CD4-positive, alpha-beta T cell (primary cell): Measurements from ENCODE around the gene PRR5L. TPM values are rescaled to one million over a fixed set of nuclear protein-coding genes. Genes with fewer than 3 reads are reported as not detected.
A peak's percentile ranks its signal among the peaks of the same experiment; 100 is the strongest.

Experiments used
- ATAC-seq: fragments of 200-7000 bp; cut with Tn5 transposase; one replicate; pipeline ENCODE4 v1.10.0; 2022; ENCODE audit warnings: mild to moderate bottlenecking; ENCODE audit not compliant: poor library complexity
- CTCF ChIA-PET: fragments of 350-600 bp; sonication (Branson Sonifier 250); formaldehyde crosslinking; loops from one replicate; lab custom pipeline; 2021; ENCODE audit warnings: antibody characterized with exemption, inconsistent platforms; lab: Charles Lee
- POLR2A ChIA-PET: fragments of 350-600 bp; sonication (Branson Sonifier 250); formaldehyde crosslinking; loops from one replicate; lab custom pipeline; 2021; ENCODE audit warnings: antibody characterized with exemption, inconsistent platforms; lab: Charles Lee
- DNase-seq, 14 experiments: peaks; one replicate each; pipeline ENCODE4 v3.0.0-alpha.2; 2013 to 2020; ENCODE audit warnings: mixed read lengths in 2 of 14
- H3K27ac ChIP-seq, 2 donors: one replicate each; pipeline versions ENCODE4 v1.5.1 to v1.7.0; 2013; ENCODE audit warnings: low read length in 2 of 2, low read depth in 1 of 2, mild to moderate bottlenecking in 1 of 2
- H3K27me3 ChIP-seq, 2 experiments: 1 replicate in 1 of 2; 2 replicates in 1 of 2; pipeline versions ENCODE4 v1.6.1 to v1.7.0; 2013; ENCODE audit warnings: low read length in 2 of 2, control low read depth in 1 of 2, mild to moderate bottlenecking in 1 of 2, moderate library complexity in 1 of 2; ENCODE audit not compliant: insufficient read depth in 2 of 2, control insufficient read depth in 1 of 2
- H3K36me3 ChIP-seq: one replicate; pipeline ENCODE4 v1.6.1; 2013; ENCODE audit warnings: low read length, control low read depth; ENCODE audit not compliant: insufficient read depth
- H3K4me1 ChIP-seq: one replicate; pipeline ENCODE4 v1.6.1; 2013; ENCODE audit warnings: low read length, control low read depth; ENCODE audit not compliant: insufficient read depth
- H3K4me3 ChIP-seq: one replicate; pipeline ENCODE4 v1.5.1; 2013; ENCODE audit warnings: mild to moderate bottlenecking, low read length, moderate library complexity
- H3K9me3 ChIP-seq, 2 experiments: 1 replicate in 1 of 2; 2 replicates in 1 of 2; pipeline versions ENCODE4 v1.6.1 to v1.7.0; 2013; ENCODE audit warnings: low read length in 2 of 2, mild to moderate bottlenecking in 2 of 2, control low read depth in 1 of 2, moderate library complexity in 1 of 2; ENCODE audit not compliant: control insufficient read depth in 1 of 2, insufficient read depth in 1 of 2
- H3K27ac Mint-ChIP-seq: one replicate; pipeline ENCODE4 v1.8.0; 2020; ENCODE audit warnings: mixed read lengths
- H3K27me3 Mint-ChIP-seq: one replicate; pipeline ENCODE4 v1.8.0; 2021; ENCODE audit warnings: mixed read lengths
- H3K36me3 Mint-ChIP-seq: one replicate; pipeline ENCODE4 v1.8.0; 2021; ENCODE audit warnings: low read depth, mixed read lengths
- H3K4me1 Mint-ChIP-seq: one replicate; pipeline ENCODE4 v1.8.0; 2021; ENCODE audit warnings: low read depth, mixed read lengths
- H3K4me3 Mint-ChIP-seq: one replicate; pipeline ENCODE4 v1.8.0; 2020; ENCODE audit warnings: mild to moderate bottlenecking, mixed read lengths
- H3K9me3 Mint-ChIP-seq: one replicate; pipeline ENCODE4 v1.8.0; 2020; ENCODE audit warnings: mixed read lengths
- intact Hi-C, 2 experiments: fragments of 100-400 bp; cut with DNase I in 1 of 2; cut with micrococcal nuclease in 1 of 2; formaldehyde crosslinking; loops; one replicate each; pipeline versions ENCODE4 v1.15.1 to v1.9.0; 2023 to 2025; cut with DNase I, micrococcal nuclease
- total RNA-seq, 174 experiments: library from RNA in 2 of 174; stranded (reverse) in 2 of 174; gene quantifications; one replicate each; pipeline ENCODE4 v1.2.3 and lab custom pipeline; 2021 to 2026
- TF ChIP-seq, protein P1 (sequence below): fragments of 200-600 bp; IDR thresholded peaks from one replicate; pipeline ENCODE4 v1.8.0; 2022; ENCODE audit warnings: antibody characterized with exemption, mild to moderate bottlenecking

PRR5L gene
- total RNA-seq, 2 experiments from 2014 or later, result 5.4 to 7.6 TPM

DNA sequence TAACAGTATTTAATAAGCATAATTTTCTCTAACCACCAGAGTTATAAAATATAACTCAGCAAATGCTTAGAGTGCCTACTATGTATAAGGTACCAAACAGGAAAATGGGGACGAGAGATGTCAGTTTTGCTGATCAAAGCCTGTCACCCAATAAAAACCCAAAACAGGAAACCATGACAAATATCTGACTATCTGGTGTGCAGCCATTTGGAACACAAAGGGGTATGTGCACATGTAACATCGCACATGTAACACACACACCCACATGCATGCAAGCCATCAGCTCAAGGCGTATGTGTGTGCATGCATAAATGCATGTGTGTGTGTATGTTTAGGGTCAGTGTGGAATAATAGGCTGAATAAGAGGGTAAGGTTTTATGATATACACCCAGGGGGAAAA is 64.2 kb downstream of the PRR5L start:
- Mint-ChIP-seq H3K9me3 (no peaks in the 10 kb centered on the region), H3K4me1 (peaks cover 67% of the 10 kb centered on the region), H3K27me3 (peaks cover 9% of the 10 kb centered on the region), H3K4me3 (peak overlapping the region; percentile 59), H3K36me3 (no peaks in the 10 kb centered on the region), H3K27ac (peak overlapping the region; percentile 22)
- intact Hi-C loops, result no loop called here
- POLR2A ChIA-PET, result interaction anchor here (0.8 to 1.8 kb wide), 2 partner anchors 16 to 20 kb away, joined by 3 to 7 read pairs; no protein-coding TSS in a partner anchor
- TF ChIP-seq, protein P1, sequence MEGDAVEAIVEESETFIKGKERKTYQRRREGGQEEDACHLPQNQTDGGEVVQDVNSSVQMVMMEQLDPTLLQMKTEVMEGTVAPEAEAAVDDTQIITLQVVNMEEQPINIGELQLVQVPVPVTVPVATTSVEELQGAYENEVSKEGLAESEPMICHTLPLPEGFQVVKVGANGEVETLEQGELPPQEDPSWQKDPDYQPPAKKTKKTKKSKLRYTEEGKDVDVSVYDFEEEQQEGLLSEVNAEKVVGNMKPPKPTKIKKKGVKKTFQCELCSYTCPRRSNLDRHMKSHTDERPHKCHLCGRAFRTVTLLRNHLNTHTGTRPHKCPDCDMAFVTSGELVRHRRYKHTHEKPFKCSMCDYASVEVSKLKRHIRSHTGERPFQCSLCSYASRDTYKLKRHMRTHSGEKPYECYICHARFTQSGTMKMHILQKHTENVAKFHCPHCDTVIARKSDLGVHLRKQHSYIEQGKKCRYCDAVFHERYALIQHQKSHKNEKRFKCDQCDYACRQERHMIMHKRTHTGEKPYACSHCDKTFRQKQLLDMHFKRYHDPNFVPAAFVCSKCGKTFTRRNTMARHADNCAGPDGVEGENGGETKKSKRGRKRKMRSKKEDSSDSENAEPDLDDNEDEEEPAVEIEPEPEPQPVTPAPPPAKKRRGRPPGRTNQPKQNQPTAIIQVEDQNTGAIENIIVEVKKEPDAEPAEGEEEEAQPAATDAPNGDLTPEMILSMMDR, result no peak
- CTCF ChIA-PET, result interaction anchor here (0.8 to 1.0 kb wide), 2 partner anchors 16 to 119 kb away, joined by 3 to 4 read pairs; no protein-coding TSS in a partner anchor
- Histone ChIP-seq H3K4me3 (no peak overlapping the region), H3K36me3 (no peaks in the 10 kb centered on the region), H3K27me3 (no peaks in the 10 kb centered on the region), H3K9me3 (no peaks in the 10 kb centered on the region), H3K4me1 (peaks cover 33% of the 10 kb centered on the region), H3K27ac (no peak overlapping the region)
- peak; percentile 42 for ATAC-seq
- peak in 3 of 14 experiments; percentile 8 to 53 (median 28) for DNase-seq

DNA sequence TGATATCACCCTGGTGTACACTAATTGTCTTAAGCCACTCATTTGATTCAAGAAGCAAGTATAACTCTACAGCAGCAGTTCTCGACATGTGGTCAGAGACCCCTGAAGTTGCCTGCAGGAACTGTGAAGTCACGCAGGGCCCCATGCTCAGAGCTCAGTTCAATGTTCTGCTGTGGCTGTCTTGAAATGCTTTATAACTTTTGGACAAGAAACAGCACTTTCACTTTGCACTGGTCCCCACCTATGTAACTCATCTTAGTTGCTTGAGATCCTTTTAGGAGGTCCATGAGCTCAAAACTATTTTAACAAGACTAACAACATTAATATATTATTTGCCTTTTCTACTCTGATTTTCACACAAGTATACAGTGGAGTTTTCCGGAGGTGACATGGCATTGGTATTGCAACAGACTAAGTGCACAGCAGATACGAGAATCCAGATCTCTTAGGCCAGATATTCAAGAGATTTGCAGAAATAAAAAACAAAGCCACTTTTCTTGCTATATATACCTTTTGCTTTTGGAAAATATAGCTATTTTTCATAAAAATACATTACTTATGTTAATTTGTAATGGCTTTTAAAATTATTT is 64.8 kb downstream of the PRR5L start:
- intact Hi-C loops, result no loop called here
- Histone ChIP-seq H3K4me1 (peaks cover 33% of the 10 kb centered on the region), H3K27me3 (no peaks in the 10 kb centered on the region), H3K36me3 (no peaks in the 10 kb centered on the region), H3K9me3 (no peaks in the 10 kb centered on the region), H3K27ac (no peak overlapping the region), H3K4me3 (peak overlapping the region; percentile 13)
- ChIA-PET POLR2A (interaction anchor here (0.8 to 1.8 kb wide), 2 partner anchors 15 to 20 kb away, joined by 3 to 7 read pairs; no protein-coding TSS in a partner anchor), CTCF (interaction anchor here (0.8 to 1.0 kb wide), 3 partner anchors 14 to 118 kb away, joined by 3 to 4 read pairs (median 3); no protein-coding TSS in a partner anchor)
- ATAC-seq, result no peak
- Mint-ChIP-seq H3K27me3 (peaks cover 9% of the 10 kb centered on the region), H3K4me1 (peaks cover 67% of the 10 kb centered on the region), H3K36me3 (no peaks in the 10 kb centered on the region), H3K27ac (no peak overlapping the region), H3K9me3 (no peaks in the 10 kb centered on the region), H3K4me3 (peak overlapping the region; percentile 59)
- TF ChIP-seq, protein P1, result no peak
- peak in 1 of 14 experiments; percentile 28 for DNase-seq

DNA sequence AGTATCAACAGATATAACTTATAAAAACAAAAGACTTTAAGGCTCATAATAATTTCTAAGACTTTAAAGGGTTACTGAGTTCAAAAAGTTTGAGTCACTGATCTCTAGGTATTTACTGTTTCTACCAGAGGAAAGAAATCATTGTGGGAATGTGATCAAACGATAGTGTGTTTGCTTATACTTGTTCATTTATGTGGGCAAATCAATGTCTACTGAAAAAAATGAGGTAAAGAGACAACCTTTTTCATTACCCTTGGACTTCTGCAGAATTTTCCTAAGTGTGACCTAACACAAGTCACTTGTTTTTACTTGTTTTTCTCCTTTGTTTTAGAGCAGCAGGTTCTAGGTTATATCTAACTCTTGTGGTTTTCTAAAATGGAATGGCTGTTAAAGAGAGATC is 65.4 kb downstream of the PRR5L start:
- Mint-ChIP-seq H3K4me3 (peak overlapping the region; percentile 68), H3K27me3 (peaks cover 9% of the 10 kb centered on the region), H3K36me3 (no peaks in the 10 kb centered on the region), H3K9me3 (no peaks in the 10 kb centered on the region), H3K27ac (peak overlapping the region; percentile 64), H3K4me1 (peaks cover 67% of the 10 kb centered on the region)
- Histone ChIP-seq H3K4me1 (peaks cover 30% of the 10 kb centered on the region), H3K36me3 (no peaks in the 10 kb centered on the region), H3K9me3 (no peaks in the 10 kb centered on the region), H3K27ac (no peak overlapping the region), H3K4me3 (peak overlapping the region; percentile 34), H3K27me3 (no peaks in the 10 kb centered on the region)
- TF ChIP-seq, protein P1, result no peak
- DNase-seq (no peak), ATAC-seq (no peak)
- POLR2A ChIA-PET, result interaction anchor here (1.8 kb wide), 1 partner anchor 14 kb away, joined by 7 read pairs; no protein-coding TSS in a partner anchor
- intact Hi-C loops, result no loop called here
- CTCF ChIA-PET, result interaction anchor here (1.0 kb wide), 1 partner anchor 15 kb away, joined by 3 read pairs; no protein-coding TSS in a partner anchor
